ENCODE data around the gene HS6ST3. TPM values are rescaled to one million over a fixed set of nuclear protein-coding genes. Genes with fewer than 3 reads are reported as not detected.

HS6ST3 gene
- total and polyA plus RNA-seq, 2 of the 13 experiments (the other 11 are each of a cell fraction or from before 2014, with no cell fraction given) = not detected

GRCh38 chr13:96806746-96807145, 716.8 kb downstream of the HS6ST3 start:
- no peaks in the 10 kb centered on the region for H3K9me3 ChIP-seq (ENCODE audit: low read length)
- no peak overlapping the region for H3K9ac ChIP-seq (ENCODE audit: insufficient read depth, low read depth, low read length)
- no peaks in the 10 kb centered on the region for H3K4me1 ChIP-seq (ENCODE audit: insufficient read depth, low read length)
- no TSS peak for BruUV-seq (replicated peaks)
- in situ Hi-C loops (cut with HindIII; ENCODE audit: extremely low pct_ligation_motif_present, low pct_unique_long_range_greater_than_20kb) (no loop called here), intact Hi-C loops (cut with micrococcal nuclease; ENCODE audit: unreplicated experiment) (no loop called here)
- no peaks in the 10 kb centered on the region for H3K36me3 ChIP-seq (replicated peaks in 1 of 2; ENCODE audit: control insufficient read depth in 1 of 2, insufficient read depth in 2 of 2, low read length in 2 of 2)
- H4K20me1 ChIP-seq (ENCODE audit: insufficient read depth, low read length) = no peaks in the 10 kb centered on the region
- CTCF ChIA-PET (ENCODE audit: low intra/inter-chr PET ratio, low total read pairs) = no interaction called here
- no peak overlapping the region for H3K27ac ChIP-seq (ENCODE audit: extremely low read length, insufficient read depth, low read length)
- WGBS (ENCODE audit: low lambda C conversion rate) = 0% methylated on average over 3 of the region's 3 CpGs
- ATAC-seq (no peak), FAIRE-seq (no peak), DNase-seq (ENCODE audit: low spot score) (no peak)
- no peak overlapping the region for H2AFZ ChIP-seq (ENCODE audit: low read length)
- TF ChIP-seq ISL2 (CRISPR knock-in tag; IDR thresholded peaks at IDR 0.05) = no peak
- no peak for TF ChIP-seq ZNF788 (CRISPR knock-in tag; IDR thresholded peaks at IDR 0.05; ENCODE audit: borderline replicate concordance)
- no peak for TF ChIP-seq NCOA2 (CRISPR knock-in tag; IDR thresholded peaks at IDR 0.05)
- no peak for TF ChIP-seq ZNF235 (CRISPR knock-in tag; IDR thresholded peaks at IDR 0.05; ENCODE audit: borderline replicate concordance)
- TF ChIP-seq ZNF234 (CRISPR knock-in tag; conservative IDR thresholded peaks at IDR 0.05) = no peak
- H3K27me3 ChIP-seq (ENCODE audit: control insufficient read depth in 1 of 2, insufficient read depth in 2 of 2, low read length in 2 of 2) = peaks cover 0 to 2% of the 10 kb centered on the region in 2 experiments; a peak in 1 of 5 replicates
- H3K4me3 ChIP-seq (replicated peaks in 1 of 3; ENCODE audit: insufficient read depth in 1 of 3, low read depth in 2 of 3, low read length in 3 of 3) = no peak overlapping the region
- no peak overlapping the region for H3K4me2 ChIP-seq (ENCODE audit: low read depth, low read length)
- no peaks in the 10 kb centered on the region for H3K79me2 ChIP-seq (ENCODE audit: insufficient read depth, low read length)
- POLR2A ChIA-PET = no interaction called here

- FAIRE-seq (no peak), ATAC-seq (no peak), DNase-seq (ENCODE audit: low spot score) (no peak)
- POLR2A ChIA-PET = no interaction called here
- Histone ChIP-seq H4K20me1 (ENCODE audit: insufficient read depth, low read length) (no peaks in the 10 kb centered on the region), H3K36me3 (replicated peaks in 1 of 2; ENCODE audit: control insufficient read depth in 1 of 2, insufficient read depth in 2 of 2, low read length in 2 of 2) (no peaks in the 10 kb centered on the region), H3K9ac (ENCODE audit: insufficient read depth, low read depth, low read length) (no peak overlapping the region), H3K27ac (ENCODE audit: extremely low read length, insufficient read depth, low read length) (no peak overlapping the region), H3K27me3 (ENCODE audit: control insufficient read depth in 1 of 2, insufficient read depth in 2 of 2, low read length in 2 of 2) (no peaks in the 10 kb centered on the region; a peak in 1 of 5 replicates), H3K79me2 (ENCODE audit: insufficient read depth, low read length) (no peaks in the 10 kb centered on the region), H3K4me3 (replicated peaks in 1 of 3; ENCODE audit: insufficient read depth in 1 of 3, low read depth in 2 of 3, low read length in 3 of 3) (no peak overlapping the region), H3K4me2 (ENCODE audit: low read depth, low read length) (no peak overlapping the region), H2AFZ (ENCODE audit: low read length) (no peak overlapping the region), H3K9me3 (ENCODE audit: low read length) (0 out of 2 replicates have a peak, but pooled peaks cover 3% of the 10 kb centered on the region), H3K4me1 (ENCODE audit: insufficient read depth, low read length) (no peaks in the 10 kb centered on the region)
- intact Hi-C loops (cut with micrococcal nuclease; ENCODE audit: unreplicated experiment) (no loop called here), in situ Hi-C loops (cut with HindIII; ENCODE audit: extremely low pct_ligation_motif_present, low pct_unique_long_range_greater_than_20kb) (loop anchor here (10.0 kb wide), 2 partner anchors 665 to 775 kb away; no protein-coding TSS in a partner anchor)
- BruUV-seq (replicated peaks) = no TSS peak
- whole genome bisulfite sequencing (ENCODE audit: low lambda C conversion rate) = 2% methylated on average over 3 of the region's 5 CpGs
- CTCF ChIA-PET (ENCODE audit: low intra/inter-chr PET ratio, low total read pairs) = no interaction called here
- TF ChIP-seq CCDC6 (CRISPR knock-in tag; IDR thresholded peaks at IDR 0.05) (no peak), KMT2B (CRISPR knock-in tag; IDR thresholded peaks at IDR 0.05) (no peak), ZEB1 (IDR thresholded peaks at IDR 0.05; ENCODE audit: insufficient replicate concordance, low read depth) (no peak), ZNF10 (CRISPR knock-in tag; IDR thresholded peaks at IDR 0.05; ENCODE audit: borderline replicate concordance, low read depth) (no peak), NRL (CRISPR knock-in tag; IDR thresholded peaks at IDR 0.05; ENCODE audit: borderline replicate concordance) (no peak), ZNF550 (CRISPR knock-in tag; IDR thresholded peaks at IDR 0.05; ENCODE audit: borderline replicate concordance) (no peak), ZNF501 (CRISPR knock-in tag; IDR thresholded peaks at IDR 0.05) (no peak), TCF7 (IDR thresholded peaks at IDR 0.05; ENCODE audit: low read depth) (no peak), ZNF609 (CRISPR knock-in tag; IDR thresholded peaks at IDR 0.05; ENCODE audit: borderline replicate concordance) (no peak), MAFG (CRISPR knock-in tag; IDR thresholded peaks at IDR 0.05) (no peak)
Measured at GRCh38 chr13:96809366-96810096, 719.6 kb downstream of the HS6ST3 start.
